Germinal center (tissue), 1 donor: ENCODE measurements around the gene VIPR1.

ENCODE experiments used
- DNase-seq: peaks from one replicate; pipeline ENCODE4 v3.0.0; 2012; ENCODE audit warnings: mixed read lengths, low spot score

Gene VIPR1

DNA sequence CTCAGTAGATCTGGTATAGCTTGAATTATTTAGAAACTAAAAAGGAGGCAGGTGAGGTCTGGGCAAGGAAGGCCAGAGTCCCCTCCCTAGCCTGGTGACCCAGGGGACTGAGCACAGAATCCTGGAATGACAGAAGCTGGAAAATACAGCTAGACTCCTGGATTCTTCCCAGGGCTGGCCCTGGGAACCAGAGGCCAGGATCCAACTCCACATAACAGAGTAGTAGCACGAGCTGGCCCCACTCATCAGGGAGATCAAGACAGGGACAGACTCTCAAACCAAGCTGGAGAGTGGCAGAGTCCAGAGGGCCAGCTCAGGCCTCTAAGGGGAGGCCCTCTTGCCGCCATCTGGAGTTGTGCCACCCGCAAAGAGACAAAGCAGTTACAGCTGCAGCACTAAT, 10.7 kb downstream of the VIPR1 start:
- no peak for DNase-seq

- DNase-seq: no peak
Measured at GRCh38 chr3:42513521-42513920, 11.1 kb downstream of the VIPR1 start.

DNA sequence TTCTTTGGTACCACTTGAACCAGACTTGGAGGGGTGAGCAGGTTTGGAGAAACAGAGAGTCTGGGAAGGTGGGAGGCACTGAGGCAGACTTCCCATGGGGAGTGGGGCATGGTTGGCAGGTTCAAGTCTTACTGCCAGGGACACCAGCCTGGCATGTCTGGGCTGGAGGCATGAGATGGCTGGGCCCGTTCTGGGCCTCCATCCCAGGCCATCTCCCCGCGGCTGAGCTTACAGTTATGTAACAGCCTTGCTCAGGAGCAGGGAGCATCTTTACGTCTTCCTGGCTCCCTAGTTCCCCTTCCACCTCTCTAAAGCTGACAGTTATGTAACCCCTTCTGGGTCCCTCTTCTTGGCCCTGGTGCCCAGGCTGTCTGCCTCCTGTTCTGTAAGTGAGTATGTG, 12.4 kb downstream of the VIPR1 start:
- DNase-seq: no peak

- DNase-seq: no peak
Measured at GRCh38 chr3:42515391-42515916, 13.0 kb downstream of the VIPR1 start.

DNA sequence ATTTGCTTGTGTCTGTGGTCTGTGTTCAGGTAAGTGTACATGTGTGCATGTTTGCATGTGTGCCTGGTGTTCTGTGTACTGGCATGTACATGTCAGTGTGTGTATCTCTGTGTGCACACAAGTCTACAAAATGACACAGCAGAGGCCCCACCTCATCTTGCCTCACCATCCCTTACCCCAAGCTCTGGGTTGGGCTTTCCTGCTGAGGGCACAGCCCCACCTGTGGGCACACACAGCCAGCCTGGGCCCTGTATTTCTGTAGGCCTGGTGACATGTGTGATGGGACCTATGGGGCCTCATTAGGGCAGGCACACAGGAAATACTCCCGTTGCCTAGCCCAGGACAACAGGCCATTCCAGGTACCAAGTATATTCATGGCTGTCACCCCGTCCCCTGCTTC, 13.5 kb downstream of the VIPR1 start:
- DNase-seq: no peak

DNA sequence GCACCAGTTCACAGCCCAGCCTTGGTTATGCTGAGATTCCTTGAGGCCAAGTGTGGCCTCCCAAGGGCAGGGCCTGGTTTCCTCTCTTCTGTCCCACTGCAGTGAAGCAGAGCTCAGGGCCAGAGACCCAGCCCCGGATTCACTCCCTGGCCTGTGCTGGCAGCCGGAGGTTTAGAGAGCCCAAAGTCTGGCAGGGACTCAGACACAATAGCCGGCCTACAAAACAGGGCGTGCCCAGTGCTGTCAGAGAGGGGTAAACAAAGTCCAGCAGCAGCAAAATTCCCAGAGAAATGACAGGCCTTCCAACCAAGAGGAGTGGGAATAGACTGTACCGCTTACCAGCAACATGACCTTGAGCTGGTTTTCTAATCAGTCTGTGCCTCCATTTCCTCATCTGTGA, 14.0 kb downstream of the VIPR1 start:
- no peak for DNase-seq

GRCh38 chr3:42517117-42517516, 14.7 kb downstream of the VIPR1 start:
- no peak for DNase-seq

DNA sequence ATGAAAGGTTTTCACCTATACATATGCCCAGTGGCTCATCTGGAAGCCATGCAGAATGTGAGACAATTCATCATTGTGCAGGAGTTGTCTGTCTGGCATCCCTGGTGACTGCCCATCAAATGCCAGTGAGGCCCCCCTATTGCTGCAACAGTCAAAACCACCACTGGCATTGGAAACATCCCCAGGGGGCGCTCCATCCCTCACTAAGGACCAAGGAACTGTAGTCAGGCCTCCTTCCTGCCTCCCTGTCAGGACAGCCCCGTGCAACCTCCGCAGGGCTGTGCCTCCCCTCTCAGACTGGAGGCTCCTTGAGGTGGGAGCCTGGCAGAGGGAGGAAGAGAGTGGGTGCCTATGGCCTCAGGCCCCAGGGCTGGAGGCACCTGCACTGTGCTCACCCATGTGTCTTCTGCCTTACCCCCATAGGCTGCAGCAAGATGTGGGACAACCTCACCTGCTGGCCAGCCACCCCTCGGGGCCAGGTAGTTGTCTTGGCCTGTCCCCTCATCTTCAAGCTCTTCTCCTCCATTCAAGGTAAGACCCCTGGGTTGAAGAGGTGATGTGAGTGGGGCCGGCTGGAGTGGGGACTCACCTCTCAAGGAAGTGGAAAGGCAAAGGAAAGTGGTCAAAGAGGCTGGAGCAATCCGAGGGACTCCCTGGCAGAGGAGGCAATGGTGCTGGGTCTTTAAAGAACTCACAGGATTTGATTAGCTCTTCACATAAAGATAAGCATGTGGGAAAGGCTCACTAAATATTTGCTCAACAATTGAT, 16.5 kb downstream of the VIPR1 start:
- no peak for DNase-seq

DNA sequence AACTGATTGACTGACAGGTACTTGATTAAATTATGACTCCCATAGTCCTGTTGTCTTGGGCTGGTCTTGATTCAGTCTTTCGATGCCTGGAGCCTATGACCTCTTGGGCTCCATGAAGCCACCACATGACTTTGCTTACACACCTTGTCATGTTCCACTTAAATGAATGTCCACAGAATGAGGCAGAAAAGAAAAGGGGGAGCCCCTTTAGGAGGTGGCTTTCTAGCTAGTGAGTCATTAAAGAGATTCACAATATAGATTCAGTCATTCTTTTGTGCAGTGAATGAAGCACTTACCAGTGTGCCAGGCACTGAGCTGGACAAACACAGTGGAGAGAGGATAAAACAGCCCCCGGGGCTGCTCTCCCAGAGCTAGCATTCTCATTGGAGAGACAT, 17.1 kb downstream of the VIPR1 start:
- DNase-seq: no peak

- DNase-seq: no peak
Measured at GRCh38 chr3:42520336-42520735, 17.9 kb downstream of the VIPR1 start.

DNA sequence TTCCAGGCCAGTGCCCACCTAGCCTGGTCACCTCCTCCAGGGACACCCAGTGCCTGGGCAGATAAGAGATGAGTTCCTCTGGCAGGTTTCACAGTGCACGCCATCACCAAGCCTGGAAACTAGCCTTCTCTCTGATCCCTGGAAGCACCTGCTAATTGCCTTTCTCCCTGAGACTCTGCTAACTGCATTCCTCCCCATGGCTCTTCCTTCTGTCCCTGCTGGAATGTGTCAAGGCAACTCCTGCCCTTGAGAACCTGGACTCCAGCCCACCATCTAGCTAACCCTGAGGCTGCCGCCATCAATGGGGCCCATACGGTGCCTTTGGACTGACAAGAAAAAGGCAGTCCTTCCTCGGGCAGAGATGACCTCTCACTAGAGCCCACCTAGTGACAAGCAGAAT, 18.5 kb downstream of the VIPR1 start:
- DNase-seq: no peak

DNA sequence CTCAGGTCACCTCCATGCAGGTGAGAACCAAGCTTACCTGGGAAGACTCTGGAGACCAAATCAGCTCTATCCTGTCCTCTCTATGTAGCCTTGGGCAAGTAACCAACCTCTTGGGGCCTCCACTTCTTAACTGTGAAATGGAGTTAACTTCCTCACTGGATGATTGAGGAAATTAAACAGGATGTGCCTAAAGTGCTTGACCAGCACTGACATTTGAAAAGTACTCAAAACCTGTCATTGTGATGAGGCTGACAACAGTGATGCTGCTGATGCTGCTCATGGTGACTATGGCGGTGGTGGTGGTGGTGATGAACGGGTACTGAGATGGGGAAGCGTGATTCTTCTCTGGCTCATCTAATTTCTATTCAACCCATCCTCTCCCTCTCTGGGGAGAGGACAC, 22.3 kb downstream of the VIPR1 start:
- no peak for DNase-seq

- DNase-seq: no peak
Measured at GRCh38 chr3:42525212-42525611, 22.8 kb downstream of the VIPR1 start.

GRCh38 chr3:42525736-42526345, 23.4 kb downstream of the VIPR1 start:
- DNase-seq: no peak

DNA sequence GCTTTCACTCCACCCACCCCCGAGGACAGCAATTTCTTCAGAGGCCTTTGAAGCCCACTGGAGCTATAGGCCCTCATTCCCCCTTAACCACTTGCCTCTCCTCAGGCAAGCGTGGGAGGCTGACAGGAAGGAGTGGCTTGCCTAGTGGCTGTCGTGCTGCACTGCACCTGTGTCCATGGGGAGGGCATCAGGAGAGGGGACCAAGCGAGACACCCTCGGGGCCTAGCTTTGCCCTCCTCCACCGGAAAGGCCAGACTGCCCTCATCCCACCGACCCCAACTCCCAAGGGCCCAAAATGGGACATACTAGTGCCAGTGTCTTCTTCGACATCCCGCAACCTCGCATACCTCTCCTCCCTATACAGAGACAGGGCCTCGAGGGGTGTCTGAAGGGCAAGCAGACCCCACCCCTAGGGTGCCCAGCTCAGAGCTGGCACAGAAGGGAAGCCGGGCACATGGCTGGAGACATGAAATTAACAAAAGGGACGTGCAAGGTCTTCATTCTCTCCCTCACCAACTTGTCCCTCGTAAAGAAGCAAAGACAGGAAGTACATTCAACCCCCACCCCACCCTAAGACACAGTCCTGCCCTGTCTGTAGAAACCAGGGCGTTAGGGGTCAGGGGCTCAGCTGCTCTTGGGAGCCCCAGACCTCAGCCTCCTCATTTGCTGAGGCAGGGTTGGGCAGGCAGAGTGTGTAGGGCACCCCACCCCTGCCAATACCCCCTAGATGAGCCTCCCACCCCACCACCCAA, 24.3 kb downstream of the VIPR1 start:
- no peak for DNase-seq

- no peak for DNase-seq
Measured at GRCh38 chr3:42527368-42527917, 25.0 kb downstream of the VIPR1 start.

DNA sequence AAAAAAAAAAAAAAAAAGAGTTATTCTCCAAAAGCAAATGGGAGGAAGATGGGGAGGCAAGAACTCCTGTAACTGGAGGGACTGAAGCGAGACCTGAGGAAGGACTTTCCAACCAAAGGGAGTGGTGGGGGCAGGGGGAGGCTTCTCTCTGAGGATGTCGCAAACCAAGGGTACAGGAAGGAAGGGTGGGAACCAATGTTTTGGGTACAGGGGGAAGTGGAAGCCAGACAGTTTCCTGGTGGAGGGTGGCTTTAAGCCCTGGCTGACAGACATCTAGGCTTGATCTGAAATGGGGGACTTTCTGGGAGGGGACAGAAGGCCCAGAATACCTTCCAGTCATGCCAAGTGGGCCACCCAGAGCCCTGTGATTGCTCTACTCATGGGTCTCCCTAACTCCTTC, 27.0 kb downstream of the VIPR1 start:
- no peak for DNase-seq

GRCh38 chr3:42530073-42530472, 27.6 kb downstream of the VIPR1 start:
- DNase-seq: no peak

DNA sequence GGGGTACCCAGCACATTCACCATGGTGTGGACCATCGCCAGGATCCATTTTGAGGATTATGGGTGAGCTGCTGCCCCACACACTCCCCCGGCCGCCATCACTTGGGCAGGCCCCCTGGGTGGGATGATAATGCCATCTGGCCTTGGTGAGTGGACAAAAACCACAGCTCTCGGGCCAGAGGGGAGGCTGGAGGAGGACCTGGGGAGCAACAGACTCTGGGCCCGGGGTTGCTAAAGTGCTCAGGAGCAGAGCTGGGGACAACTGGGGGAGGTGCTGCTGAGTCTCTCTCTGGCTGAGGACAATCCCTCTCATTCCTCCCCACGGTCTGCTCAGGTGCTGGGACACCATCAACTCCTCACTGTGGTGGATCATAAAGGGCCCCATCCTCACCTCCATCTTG, 29.0 kb downstream of the VIPR1 start:
- DNase-seq: no peak

DNA sequence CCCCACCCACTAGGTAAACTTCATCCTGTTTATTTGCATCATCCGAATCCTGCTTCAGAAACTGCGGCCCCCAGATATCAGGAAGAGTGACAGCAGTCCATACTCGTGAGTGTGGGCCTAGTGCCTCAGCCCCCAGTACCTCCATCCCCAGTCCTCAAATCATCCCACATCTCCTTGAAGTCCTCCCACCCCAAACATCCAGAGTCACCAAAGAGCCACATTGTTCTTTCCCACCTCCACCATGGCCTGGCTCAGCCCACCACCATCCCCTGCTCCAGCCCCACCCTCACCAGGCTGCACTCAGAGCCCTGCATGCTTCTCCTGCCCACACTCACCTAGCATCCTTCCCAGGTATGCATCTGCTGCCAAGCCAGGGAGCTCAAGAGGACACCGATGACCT, 29.8 kb downstream of the VIPR1 start:
- no peak for DNase-seq

GRCh38 chr3:42533161-42533897, 30.9 kb downstream of the VIPR1 start:
- no peak for DNase-seq
